Measurements from ENCODE around the gene NHEJ1. TPM values are rescaled to one million over a fixed set of nuclear protein-coding genes. Genes with fewer than 3 reads are reported as not detected.
A peak's percentile ranks its signal among the peaks of the same experiment; 100 is the strongest.

The NHEJ1 gene
- total RNA-seq, 1 donor: 24.2 TPM

DNA sequence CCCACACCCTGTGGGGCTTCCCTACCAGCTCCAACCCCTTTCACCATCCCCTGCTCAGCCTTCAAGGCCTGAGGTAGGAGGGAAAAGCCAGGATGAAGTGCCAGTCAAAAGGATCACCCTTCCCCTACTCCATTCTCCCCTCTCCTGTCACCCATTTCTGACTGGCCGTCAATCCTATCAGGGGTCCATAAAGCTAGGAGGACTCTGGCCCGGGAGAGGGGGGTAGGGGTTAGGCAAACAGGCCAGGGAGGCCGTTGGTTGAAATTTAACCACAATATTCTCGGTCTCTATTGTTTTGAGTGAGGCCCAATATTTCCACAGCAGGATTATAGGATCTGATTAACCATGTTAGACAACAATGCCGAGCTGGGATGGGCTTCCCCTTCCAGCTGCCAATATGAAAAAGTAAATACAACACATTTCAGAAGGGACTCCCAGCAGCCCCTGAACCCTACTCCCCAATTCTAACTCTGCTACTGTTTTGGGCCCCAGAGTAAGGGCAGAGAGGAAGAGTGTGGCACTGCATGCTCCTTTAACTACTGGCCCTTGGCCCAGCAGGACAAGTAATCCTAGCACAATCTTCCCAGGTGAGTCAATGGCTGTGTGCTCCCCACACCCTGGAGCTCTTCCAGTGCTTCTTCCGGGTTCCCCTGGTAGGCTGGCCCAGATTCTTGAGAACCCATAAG lies 89.3 kb downstream of the NHEJ1 start:
- TF ChIP-seq, protein P1, sequence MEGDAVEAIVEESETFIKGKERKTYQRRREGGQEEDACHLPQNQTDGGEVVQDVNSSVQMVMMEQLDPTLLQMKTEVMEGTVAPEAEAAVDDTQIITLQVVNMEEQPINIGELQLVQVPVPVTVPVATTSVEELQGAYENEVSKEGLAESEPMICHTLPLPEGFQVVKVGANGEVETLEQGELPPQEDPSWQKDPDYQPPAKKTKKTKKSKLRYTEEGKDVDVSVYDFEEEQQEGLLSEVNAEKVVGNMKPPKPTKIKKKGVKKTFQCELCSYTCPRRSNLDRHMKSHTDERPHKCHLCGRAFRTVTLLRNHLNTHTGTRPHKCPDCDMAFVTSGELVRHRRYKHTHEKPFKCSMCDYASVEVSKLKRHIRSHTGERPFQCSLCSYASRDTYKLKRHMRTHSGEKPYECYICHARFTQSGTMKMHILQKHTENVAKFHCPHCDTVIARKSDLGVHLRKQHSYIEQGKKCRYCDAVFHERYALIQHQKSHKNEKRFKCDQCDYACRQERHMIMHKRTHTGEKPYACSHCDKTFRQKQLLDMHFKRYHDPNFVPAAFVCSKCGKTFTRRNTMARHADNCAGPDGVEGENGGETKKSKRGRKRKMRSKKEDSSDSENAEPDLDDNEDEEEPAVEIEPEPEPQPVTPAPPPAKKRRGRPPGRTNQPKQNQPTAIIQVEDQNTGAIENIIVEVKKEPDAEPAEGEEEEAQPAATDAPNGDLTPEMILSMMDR (IDR thresholded peaks at IDR 0.05; ENCODE audit: insufficient read depth, low read depth, low read length): no peak
- no peak overlapping the region for H3K4me3 ChIP-seq (ENCODE audit: low read depth, low read length)
- no peak for DNase-seq (ENCODE audit: low read depth)

DNA sequence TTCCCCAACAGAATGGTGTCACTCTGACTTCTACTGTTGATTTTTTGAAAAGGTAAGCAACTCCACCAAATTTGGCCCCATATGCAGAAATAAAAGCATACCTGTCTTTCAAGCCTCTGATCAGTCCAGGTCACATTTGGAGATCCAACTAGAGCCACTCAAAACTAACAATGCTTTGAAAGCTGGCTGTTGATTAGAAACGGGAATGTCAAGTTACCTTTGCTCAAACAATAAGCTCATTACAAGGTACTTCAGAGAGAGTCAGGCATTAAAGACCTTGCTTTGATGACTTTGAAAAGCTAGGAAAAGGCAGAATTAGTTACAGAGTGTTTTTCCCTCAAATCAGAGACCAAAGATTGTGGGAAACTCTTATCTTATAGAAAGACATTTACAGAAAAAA lies 95.1 kb downstream of the NHEJ1 start:
- no peak overlapping the region for H3K4me3 ChIP-seq (ENCODE audit: low read depth, low read length)
- DNase-seq (ENCODE audit: low read depth): no peak
- TF ChIP-seq, protein P1 (IDR thresholded peaks at IDR 0.05; ENCODE audit: insufficient read depth, low read depth, low read length): no peak

DNA sequence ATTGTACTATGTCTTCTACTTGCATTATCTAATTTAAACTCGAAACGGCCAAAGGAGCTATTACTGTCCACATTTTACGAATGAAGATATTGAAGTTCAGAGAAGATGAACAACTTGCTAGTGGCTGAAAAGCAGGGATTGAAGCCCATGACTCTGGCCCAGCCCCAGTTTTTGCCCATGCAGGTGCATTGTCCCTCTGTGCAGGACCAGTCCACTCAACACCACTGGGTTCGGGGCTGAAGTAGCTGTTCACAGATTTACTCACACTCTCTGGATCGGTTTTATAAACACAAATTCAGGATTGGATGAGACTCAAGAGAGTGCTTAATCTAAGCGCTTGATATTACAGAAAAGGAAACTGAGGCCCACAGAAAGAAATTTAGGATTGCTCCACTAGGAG lies 98.5 kb downstream of the NHEJ1 start:
- no peak for DNase-seq (ENCODE audit: low read depth)
- H3K4me3 ChIP-seq (ENCODE audit: low read depth, low read length): no peak overlapping the region
- TF ChIP-seq, protein P1 (IDR thresholded peaks at IDR 0.05; ENCODE audit: insufficient read depth, low read depth, low read length): no peak

DNA sequence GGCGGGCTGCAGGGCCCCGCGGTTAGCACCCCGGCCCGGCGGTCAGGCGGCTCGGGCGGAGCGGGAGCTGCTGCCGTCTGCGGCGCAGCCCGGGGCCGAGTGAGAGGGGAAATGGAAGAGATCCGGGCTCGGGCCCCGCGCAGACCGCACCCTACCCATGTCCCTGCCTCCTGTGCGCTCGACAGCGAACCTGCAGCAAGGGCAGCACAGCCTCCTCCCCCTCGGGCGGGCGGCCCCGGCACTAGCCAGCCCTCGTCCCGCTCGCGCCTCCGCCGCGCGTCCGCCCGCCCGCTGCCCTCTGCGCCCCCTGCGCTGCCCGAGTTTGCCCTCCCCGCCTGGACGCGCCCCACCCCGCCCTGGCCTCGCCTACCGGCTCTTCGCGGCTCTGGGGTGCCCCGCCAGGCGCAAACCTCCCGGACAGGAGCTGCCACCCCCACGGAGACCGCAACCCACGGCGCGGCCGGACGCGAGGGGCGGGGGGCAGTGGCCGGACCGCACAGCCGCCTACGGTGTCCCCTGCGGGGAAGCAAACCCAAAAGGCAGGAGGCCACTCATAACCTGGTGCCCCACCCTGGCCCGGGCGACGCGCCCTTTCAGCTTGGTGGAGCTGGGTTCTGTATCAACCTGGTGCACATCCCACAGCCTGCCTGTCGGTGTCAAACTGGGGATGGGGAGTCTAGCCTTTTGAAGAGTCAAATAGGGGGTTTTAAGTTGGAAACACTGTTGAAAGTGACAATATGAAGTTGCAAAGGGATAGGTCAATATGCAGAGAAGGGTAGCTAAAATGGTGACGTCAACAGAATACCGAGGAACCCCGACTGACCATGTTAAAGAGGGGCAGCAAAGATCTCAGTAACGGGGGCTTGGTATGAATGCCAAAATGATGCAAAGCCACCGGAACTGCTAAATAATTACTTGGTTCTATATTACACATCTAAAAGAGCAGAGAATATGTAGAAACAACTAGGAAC lies 99.5 kb downstream of the NHEJ1 start, which contains the start of gene IHH:
IHH (minus strand) TSS at position 101 of the 971 bp plus-strand sequence. CDS start 454 bp downstream, outside the sequence.
- H3K4me3 ChIP-seq (ENCODE audit: low read depth, low read length): peak within 1 kb of the TSS; percentile 21
- DNase-seq (ENCODE audit: low read depth): peak; percentile 6
- TF ChIP-seq, protein P1 (IDR thresholded peaks at IDR 0.05; ENCODE audit: insufficient read depth, low read depth, low read length): no peak

DNA sequence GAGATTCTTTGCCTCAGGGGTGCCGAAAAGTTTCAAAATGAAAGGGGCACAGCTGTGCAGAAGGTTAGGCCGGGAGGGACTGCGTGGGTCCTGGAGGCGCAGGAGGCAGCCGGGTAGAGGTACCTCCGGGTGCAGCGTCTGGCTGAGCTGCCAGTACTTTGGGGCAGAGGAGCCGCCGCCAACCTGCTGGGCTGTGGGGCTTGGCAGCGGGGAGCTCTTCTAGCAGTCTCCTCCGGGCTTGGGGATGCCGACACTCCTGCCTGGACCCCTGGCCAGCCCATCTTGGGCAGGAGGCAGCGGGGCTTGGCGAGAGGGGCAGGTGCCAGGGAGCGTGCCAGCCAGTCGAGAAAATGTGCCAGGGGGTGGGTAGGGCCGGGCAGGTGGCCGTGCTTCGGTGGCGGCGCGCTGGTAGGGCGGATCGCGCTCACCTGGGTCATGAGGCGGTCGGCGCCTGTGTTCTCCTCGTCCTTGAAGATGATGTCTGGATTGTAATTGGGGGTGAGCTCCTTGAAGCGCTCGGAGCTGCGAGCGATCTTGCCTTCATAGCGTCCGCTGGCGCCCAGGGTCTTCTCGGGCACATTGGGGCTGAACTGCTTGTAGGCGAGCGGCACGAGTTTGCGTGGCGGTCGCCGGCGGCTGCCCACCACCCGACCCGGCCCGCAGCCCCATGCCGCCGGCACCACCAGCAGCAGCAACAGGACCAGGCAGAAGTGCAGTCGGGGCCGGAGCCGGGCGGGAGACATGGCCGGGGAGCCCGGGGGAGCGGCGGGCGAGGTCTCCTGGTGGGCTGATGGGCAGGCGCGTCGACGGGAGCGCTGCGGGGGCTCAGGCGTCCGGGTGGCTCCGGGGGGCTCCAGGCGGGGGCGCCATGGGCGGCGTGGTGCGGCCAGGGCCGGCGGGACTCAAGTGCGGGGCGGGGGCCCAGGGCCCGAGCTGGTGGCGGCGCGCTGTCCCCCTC lies 100.6 kb downstream of the NHEJ1 start:
- TF ChIP-seq, protein P1 (IDR thresholded peaks at IDR 0.05; ENCODE audit: insufficient read depth, low read depth, low read length): no peak
- H3K4me3 ChIP-seq (ENCODE audit: low read depth, low read length): no peak overlapping the region
- DNase-seq (ENCODE audit: low read depth): no peak

DNA sequence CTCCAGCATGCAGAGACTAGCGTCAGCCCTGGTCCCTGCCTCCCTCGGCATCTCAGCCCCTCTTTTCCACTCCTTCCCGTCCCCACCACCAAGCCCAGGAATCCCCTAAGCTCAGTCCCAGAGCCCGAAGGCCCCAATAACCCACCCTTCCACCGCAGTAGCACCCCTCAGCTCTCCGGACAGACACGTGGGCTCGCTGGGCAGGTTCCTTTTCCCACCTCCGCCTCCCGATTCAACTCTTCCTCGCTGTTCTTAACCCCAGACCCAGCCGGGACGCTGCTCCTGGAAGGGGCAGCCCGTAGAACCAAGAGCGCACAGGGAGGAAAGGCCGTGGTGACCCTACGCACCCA lies 101.3 kb downstream of the NHEJ1 start:
- TF ChIP-seq, protein P1 (IDR thresholded peaks at IDR 0.05; ENCODE audit: insufficient read depth, low read depth, low read length): no peak
- H3K4me3 ChIP-seq (ENCODE audit: low read depth, low read length): no peak overlapping the region
- DNase-seq (ENCODE audit: low read depth): no peak

Measured in fibroblast of villous mesenchyme (primary cell).